GM18868 (cell line): Measurements from ENCODE around the gene RIPOR3.

Experiments used
- ATAC-seq: cut with Tn5 transposase; IDR thresholded peaks from one replicate; pipeline ENCODE4 v1.9.1; 2021; ENCODE audit warnings: mild to moderate bottlenecking, moderate library complexity; ENCODE audit not compliant: unreplicated experiment

Gene RIPOR3

GRCh38 chr20:50690650-50691572 is at the start of gene RIPOR3:
Gene RIPOR3, minus strand, starts transcription at chr20:50691542. Its CDS starts 414 bp downstream, at chr20:50691128.
- no peak for ATAC-seq

GRCh38 chr20:50737352-50737751 is 46.0 kb upstream of the RIPOR3 start:
- no peak for ATAC-seq

- no peak for ATAC-seq
These were observed 44.5 kb upstream of the RIPOR3 start for GRCh38 chr20:50735813-50736212.

GRCh38 chr20:50734730-50735679 is 43.7 kb upstream of the RIPOR3 start:
- no peak for ATAC-seq

DNA sequence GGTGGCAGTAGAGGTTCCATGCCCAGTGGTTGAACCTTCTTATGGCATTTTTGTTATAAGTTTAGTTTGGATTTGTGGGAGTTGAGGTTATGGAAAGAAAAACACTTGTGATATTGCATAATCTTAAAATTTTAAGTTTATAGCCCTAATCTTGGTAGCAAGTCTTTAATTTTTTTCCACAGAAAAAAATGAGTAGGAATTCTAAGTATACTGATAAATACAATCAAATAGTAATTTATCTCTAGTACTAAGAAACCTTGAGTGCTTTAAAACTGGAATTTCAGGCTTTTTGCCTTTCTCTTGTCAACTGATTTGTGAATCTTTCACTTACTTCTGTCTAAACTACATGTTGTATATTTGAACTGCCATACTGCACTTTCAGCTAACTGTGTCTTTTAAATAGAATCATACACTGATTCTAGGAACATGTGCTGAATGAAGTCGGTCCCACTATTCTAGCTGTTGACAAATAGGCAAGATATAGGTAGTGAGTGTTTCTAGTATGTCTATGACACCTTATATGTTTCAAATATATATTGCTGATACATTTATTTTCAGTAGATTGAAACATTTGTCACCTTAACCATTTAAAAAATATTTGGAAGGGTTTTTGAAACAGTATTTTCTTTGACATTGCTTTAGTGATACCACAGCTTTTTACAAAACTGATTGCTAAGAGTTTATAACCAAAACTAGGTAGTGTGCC is 42.5 kb upstream of the RIPOR3 start:
- no peak for ATAC-seq

DNA sequence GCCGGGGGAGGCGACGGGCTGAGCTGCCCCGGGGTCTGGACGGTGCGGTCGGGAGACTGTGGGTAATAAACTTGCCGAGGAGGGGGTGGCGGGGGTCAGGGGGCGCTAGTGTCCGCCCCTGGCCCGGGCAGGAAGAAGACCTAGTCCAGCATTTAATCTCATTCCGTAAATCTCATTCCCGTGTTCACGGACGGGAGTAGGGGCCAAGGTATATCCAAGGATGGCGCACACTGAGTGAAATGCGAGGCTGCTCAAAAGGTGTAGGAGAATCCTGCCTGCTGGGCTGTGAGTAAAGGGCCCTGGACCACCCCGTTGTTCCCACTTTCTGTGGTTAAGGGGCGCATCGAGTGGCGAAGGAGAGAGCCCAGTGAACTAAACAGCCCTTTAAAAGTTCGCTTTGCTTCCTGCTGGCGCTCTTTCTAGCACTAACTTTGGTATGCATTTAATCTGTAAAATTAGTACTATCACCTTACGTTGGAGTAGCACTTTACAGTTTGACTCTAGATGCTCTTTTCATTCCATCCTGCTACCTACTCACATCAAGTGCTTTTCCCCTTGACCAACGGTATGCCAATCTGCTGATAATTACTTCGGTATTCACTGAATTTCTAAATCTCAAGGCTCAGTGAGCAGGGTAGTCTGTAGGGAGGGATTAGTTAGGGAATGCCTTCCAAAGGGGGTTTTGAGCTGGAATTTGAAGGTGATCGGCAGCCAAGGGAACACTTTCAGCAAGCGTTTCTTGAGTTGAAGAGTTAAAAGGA is 40.8 kb upstream of the RIPOR3 start:
- no peak for ATAC-seq

GRCh38 chr20:50731055-50731929 is 40.0 kb upstream of the RIPOR3 start, which contains the start of gene PARD6B:
Gene PARD6B, plus strand, starts transcription at chr20:50731580. Its CDS starts 207 bp downstream, at chr20:50731787.
- peak; percentile 82 for ATAC-seq

DNA sequence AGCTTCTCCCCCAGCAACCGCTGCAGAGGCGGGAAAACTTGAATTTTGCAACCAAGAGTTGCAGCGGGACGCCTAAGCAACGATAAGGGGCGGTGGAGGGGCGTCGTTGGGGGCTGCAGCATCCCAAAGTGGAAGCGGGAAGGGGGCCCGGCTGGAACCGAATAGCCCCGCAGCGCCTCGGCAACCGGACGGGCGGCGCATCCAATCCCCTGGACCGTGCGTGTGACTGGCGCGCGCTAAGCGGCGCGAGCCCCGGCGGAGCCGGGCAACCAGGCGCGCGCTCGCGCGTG is 39.4 kb upstream of the RIPOR3 start:
- ATAC-seq = no peak

DNA sequence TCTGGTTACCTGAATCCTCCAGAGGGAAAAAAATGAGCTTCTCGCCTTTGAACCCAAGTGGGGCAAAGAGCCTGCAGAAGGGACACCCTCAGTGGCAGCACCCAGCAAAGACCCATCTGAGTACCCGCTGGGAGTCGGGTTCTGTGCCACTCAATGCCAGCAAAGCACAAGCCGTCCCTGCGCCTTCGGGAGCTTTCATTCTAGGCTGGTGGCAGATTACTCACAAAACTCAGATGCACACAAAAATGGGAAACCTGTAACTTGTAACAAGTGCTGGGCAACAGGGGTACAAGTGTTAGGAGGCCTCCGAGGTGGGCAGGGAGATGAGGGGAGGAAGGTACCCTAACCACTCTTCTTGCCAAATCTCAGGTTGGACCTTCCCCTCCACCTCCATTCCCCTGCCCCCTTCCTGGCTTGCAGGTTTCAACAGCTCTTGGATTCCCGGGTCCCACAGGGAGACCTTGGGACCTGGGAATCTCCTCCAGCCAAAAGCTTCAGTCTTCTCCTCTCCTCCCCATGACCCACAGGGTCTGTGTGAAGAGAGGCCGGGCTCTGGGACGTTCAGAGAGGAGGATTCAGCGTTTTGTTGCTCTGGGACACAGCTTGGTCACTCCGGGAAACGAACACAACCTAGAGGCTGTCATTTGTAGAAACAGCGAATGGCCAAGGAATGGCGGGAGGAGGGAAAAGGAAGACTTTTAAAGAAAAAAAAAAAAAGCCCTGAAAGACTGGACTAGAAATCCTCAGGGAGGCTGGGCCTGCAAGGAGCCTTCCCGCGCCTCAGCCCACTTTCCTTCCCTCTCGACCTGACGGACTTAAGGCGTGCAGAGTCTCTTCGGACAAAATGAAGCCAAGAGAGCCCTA is 38.8 kb upstream of the RIPOR3 start:
- no peak for ATAC-seq

DNA sequence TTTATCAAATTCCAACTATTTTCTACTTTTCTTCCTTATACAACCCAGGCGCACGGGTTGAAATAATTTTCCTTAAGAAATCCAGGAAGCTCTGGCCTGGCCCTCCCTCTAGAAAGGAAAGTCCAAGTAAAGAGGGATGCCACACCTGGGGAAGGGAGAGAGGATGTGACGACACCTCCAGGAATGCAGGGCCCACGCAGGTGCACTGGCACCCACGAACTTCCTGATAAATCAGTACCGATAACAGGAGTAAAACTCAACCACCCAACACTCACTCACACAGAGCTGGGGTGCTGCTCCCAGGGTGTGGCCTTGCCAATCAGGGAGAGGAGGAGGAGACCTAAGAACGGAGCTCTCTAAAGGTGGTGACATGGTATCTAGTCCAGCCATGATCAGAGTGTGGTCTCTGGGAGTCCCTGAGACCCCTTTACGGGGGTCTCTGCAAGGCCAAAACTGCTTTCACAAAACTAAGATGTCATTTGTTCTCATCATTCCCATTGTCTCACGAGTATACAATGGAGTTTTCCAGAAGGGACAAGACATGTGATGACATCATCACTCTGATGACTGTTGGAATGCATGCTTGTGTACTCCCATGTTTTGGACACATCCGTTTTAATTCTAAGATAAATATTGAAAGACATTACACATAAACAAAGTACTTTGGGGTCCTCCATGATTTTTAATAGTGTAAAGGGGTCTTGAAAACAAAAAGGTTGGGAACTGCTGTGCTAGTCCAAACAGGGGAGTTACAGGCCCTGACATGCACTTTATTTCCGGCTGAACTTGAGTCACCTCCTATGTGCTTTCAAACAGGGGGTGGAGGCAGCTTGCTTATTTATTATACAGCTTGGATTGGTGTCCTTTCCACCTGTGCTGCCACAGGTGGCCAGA is 37.9 kb upstream of the RIPOR3 start:
- no peak for ATAC-seq

- no peak for ATAC-seq
These were observed 37.2 kb upstream of the RIPOR3 start for GRCh38 chr20:50728486-50728980.

DNA sequence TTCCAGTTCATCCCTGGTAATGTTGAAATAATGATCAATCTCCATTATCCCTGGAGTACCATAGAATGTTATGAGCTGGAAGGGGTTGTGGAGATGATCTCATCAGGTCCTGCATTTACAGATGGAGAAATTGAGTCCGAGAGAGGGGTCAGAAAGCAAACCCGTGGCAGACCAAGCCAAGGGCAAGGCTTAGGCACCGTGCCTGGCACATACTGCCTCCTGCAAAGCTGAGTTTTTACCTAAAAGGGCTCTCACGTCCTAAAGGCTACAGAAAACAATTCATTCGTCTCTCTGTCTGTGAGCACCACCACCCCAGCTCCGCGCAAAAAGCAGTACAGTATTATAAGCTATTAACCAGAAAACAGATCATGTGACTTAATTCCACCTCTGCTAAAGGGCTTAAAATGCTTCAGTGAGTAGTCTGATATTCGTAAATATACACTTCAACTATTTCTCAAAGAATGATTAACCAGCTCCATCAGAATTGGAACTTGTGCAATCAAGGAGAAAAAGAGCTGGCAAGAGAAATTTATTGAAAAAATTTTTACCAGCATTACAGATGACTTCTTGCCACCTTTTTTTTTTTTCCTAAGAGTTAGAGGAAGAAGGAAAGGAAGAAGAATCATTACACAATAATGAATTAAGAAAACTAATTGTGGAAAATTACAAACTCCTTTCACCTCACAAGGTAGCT is 36.6 kb upstream of the RIPOR3 start:
- no peak for ATAC-seq

GRCh38 chr20:50726955-50727791 is 35.8 kb upstream of the RIPOR3 start:
- ATAC-seq = no peak

- ATAC-seq = no peak
These were observed 34.3 kb upstream of the RIPOR3 start for GRCh38 chr20:50725724-50726005.

- ATAC-seq = no peak
These were observed 33.7 kb upstream of the RIPOR3 start for GRCh38 chr20:50724851-50725723.
